HL-60/S4 treated with phorbol 12-myristate 13-acetate at 8.2 ng/mL for 4 days and 3 days (cell line): Measurements from ENCODE around the gene RABGGTB.
"Not testable (repeated sequence)": the region's sequence is repeated elsewhere in the genome, so short reads cannot be mapped to it uniquely, and the experiment has no call there.

Experiments
- in situ Hi-C: fragments of 300-500 bp; cut with MboI; formaldehyde crosslinking; loops from 2 replicates; pipeline ENCODE4 v1.15.0; 2022; ENCODE audit warnings: low sequenced_read_pairs

The RABGGTB gene

DNA sequence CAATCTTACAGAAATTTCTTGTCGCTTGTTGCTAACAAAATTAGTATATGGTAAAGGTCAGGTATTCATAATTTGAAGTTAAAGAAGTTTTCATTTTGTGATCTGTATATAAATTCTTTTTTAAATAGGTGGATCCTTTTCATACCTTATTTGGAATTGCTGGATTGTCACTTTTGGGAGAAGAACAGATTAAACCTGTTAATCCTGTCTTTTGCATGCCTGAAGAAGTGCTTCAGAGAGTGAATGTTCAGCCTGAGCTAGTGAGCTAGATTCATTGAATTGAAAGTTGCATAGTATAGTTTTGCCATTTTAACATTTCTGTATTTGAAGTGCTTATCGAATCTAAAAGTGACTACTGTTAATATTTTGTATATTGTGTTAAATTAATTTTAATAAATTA, 8.3 kb downstream of the RABGGTB start:
- in situ Hi-C loops: no loop called here

DNA sequence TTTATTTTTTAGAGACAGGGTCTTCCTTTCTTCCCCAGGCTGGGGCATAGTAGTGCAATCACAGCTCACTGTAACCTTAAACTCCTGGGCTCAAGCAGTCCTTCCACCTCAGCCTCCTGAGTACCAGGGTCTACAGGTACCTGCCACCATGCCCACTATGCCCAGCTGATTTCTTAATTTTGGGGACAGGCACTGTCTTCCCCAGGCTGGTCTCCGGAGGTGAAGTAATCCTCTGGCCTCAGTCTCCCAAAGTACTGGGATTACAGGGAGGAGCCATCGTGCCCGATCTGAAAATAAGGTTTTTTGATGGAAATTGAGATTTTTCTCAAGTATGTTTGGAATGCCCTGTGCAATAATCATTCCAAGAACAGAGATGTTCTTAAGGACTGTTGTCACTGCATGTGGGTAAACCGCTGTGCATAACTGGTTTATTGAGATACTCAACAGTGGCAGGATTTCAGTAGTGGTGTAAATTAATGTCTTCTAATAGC, 9.7 kb downstream of the RABGGTB start:
- in situ Hi-C loops: no loop called here

DNA sequence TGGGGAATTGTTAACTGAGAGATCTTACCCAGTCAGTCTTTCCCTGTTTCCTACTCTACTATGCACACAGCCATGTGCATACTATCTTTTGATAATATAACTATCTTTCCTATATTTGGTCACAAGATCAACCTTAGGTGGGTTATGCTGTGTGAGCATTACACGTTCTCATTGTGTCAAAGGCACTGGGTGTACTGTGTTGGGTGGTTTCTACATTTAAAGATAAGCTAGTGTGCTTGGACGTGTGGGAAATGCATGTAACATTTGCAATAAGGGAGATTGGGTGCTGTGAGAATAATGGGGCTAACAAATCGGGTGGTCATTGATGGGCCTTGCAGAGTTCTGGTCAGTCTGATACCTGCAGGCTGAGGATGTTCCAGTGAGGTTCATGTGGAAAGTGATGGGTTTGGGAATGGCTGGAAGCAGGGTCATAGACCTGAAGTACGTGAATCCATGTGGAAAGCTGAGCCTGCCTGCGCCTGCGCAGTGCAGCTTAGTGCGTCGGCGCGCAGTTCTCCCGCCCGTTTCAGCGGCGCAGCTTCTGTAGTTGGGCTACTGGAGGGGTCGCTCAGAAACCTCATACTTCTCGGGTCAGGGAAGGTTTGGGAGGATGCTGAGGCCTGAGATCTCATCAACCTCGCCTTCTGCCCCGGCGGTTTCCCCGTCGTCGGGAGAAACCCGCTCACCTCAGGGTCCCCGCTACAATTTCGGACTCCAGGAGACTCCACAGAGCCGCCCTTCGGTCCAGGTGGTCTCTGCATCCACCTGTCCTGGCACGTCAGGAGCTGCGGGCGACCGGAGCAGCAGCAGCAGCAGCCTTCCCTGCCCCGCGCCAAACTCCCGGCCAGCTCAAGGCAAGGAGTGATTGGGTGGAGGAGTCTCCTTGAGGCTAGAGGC, 10.6 kb downstream of the RABGGTB start, which contains the start of gene MSH4:
Gene MSH4 (plus strand): TSS at position 507 of the 897 bp plus-strand sequence. CDS start 104 bp downstream, at position 611.
- in situ Hi-C loops: no loop called here

DNA sequence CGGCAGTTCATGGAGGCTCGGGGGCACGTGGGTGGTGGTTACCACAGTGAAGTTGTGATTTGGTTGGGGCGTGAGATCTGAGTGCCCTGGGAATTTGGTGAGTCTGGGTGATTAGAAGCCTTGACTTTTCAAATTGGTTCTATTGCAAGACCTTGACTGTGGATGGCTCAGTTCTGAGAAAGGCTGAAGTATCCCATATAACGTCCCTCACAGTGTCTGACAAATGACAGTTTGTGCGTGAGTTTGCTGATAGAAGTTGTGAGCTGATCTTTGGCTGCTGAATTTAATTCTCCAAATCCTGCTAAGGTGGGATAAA, 11.2 kb downstream of the RABGGTB start:
- in situ Hi-C loops: no loop called here

DNA sequence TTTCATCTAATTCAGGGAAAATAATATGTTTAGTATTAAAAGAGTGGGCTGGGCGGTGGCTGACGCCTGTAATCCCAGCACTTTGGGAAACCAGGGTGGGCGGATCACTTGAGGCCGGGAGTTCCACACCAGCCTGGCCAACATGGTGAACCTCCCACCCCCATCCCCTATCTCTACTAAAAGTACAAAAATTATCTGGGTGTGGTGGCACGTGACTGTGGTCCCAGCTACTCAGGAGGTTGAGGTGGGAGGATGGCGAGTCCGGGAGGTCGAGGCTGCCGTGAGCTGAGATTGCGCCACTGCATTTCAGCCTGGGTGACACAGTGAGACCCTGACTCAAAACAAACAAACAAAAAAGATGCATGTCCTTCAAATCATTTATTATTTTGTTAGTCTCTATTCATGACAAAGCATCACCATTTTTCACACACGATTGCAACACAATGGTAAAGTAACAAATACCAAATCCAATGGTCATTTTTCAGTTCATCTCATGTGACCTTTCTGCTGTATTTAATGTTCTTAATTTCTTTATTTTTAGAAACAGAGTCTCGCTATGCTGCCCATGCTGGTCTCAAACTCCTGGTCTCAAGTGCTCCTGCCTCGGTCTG, 11.7 kb downstream of the RABGGTB start:
- in situ Hi-C loops: no loop called here

DNA sequence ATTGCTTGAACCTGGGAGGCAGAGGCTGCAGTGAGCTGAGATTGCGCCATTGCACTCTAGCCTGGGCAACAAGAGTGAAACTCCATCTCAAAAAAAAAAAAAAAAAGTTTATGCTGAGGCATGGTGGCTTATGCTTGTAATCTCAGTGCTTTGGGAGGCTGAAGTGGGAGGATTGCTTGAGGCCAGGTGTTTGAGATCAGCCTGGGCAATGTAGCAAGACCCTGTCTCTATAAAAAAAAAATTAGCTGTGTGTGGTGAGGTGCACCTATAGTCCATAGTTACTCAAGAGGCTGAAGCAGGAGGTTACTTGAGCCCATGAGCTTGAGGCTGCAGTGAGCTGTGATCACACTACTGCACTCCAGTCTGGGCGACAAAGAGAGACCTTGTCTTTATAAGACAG, 15.4 kb downstream of the RABGGTB start:
- in situ Hi-C loops: not testable (repeated sequence)

DNA sequence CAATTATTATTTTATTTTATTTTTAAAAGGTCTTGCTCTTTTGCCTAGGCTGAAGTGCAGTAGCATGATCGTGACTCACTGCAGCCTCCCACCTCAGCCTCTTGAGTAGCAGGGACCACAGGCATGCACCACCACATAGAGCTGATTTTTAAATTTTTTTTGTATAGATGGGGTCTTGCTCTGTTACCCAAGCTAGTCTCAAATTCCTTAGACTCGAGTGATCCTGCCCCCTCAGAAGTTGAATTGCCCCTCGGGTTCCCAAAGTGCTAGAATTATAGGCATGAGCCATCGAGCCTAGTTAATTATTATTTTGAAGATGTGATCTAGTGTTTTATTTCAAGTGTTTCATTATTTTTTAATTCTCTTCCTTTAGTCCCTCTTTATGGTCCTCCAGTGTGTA, 22.9 kb downstream of the RABGGTB start:
- in situ Hi-C loops: no loop called here

DNA sequence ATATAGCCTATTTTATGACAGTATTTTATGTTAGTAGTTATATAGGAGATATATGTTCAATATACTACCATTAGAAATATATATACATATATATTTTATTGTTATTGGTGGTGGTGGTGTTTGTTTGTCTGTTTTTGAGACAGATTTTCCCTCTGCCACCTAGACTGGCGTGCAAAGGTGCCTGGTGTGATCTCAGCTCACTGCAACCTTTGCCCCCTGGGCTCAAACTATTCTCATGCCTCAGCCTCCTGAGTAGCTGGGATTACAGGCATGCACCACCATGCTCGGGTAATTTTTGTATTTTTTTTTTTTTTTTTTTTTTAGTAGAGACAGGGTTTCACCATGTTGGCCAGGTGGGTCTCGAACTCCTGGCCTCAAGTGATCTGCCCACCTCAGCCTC, 24.1 kb downstream of the RABGGTB start:
- in situ Hi-C loops: not testable (repeated sequence)

DNA sequence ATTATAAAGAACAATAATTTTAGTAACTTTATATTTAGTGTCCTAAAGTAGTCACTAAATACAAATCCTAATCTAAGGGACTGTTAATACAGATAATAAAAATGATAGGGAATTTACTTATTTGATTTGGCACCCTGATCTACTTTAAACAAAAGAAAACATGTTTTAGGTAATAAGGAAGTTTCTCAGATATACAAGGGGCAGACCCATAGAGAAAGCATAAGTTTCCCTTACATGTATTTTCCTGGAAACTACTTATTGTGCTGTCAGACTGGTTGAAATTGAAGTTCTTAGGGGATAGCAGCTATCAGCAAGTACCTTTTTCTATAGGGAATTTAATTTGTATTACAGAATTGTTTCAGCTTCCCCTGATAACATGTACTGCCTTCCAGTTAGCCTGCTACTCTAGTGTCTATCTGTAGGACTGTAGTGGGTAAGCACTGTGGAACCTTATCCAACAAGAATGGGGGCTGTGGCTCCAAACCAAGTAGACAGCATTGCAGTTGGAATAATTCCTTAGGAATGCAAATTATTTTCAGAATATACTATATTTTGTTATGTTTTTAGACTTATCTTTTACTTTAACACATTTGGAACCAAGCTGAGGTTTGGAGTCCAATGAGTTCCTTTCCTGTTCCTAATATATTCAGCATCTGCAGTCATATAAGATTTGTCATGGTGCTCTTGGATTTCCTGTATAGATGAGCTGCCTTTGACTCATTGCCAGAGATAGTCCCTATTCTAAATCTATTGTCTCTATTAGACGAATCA, 25.3 kb downstream of the RABGGTB start:
- in situ Hi-C loops: no loop called here

DNA sequence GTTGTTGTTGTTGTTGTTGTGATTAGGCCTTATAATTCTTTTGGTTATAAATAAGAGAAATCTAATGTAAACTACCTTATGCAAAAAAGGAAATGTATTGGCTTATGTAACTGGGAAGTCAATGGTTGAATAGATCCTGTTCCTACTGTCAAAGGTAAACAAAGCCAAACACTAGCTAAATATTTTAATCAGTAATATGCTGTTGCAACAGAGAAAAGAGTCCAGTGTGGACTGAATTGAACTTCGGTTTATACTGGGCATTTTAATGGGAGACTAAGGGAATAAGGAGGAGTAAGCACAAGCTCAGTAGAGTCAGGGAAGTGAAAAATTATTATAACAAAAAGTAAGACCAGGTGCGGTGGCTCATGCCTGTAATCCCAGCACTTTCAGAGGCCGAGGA, 26.0 kb downstream of the RABGGTB start:
- in situ Hi-C loops: no loop called here

DNA sequence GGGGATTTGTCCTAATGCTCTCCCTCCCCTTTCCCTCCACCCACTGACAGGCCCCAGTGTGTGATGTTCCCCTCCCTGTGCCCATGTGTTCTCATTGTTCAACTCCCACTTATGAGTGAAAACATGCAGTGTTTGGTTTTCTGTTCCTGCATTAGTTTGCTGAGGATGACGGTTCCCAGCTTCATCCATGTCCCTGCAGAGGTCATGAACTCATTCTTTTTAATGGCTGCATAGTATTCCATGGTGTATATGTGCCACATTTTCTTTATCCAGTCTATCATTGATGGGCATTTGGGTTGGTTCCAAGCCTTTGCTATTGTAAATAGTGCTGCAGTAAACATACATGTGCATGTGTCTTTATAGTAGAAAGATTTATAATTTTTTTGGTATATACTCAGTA, 37.5 kb downstream of the RABGGTB start:
- in situ Hi-C loops: not testable (repeated sequence)

DNA sequence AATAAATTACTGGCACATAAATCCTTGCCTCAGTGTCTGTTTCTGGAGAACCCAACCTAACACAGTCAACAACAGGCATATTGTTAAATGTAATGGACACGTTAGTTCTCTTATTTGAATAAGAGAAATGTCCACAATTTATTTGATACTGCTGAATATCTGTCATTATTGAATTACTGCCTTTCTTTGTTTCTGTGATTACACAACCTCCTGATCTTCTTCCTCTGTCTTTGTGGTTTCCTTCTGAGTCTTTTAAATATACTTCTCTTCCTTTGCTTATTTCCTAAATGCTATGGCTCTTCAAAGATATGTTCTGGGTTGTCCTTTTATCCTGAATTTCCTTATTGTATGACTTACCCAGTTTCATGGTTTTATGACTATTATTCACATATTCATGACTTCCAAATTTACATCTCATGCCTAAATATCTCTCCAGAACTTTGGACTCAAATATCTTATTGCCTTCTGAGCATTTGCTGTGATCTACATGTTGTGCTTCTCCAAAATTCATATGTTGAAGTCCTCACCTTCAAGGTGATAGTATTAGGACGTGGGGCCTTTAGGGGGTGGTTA, 50.6 kb downstream of the RABGGTB start:
- in situ Hi-C loops: no loop called here

DNA sequence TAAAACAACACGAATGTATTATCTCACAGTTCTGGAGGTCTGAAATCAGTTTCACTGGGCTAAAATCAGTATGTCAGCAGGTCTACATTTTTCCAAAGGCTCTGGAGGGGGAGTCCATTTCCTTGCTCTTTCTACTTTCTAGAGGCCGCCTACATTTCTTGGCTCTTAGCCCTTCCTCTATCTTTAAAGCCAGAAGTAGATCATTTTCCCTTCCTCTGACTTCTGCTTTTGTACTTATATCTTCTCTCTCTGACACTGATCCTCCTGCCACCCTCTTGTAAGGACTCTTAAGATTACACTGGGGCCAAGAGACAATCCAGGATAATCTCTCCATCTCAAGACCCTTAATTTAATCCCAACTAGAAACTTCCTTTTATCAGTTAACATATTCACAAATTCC, 52.0 kb downstream of the RABGGTB start:
- in situ Hi-C loops: no loop called here

DNA sequence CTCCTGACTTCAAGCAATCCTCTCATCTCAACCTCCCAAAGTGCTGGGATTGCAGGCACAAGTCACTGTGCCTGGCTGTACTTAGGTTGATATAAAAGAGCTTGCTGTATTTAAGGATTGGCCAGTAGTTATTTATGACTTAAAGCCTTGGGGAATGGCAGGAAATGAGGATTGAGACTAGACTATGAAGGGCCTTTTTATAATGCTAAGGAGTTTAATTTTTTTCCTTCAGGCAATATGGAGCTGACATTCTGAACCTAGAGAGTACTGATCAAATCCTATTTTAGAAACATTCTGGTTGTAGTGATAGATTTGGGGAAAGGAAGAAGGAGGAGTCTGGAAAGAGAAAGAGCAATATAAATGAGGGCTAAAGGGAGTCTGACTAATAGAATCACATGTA, 55.4 kb downstream of the RABGGTB start:
- in situ Hi-C loops: no loop called here
